Suprapubic skin (tissue), 4 donors: Measurements from ENCODE around the gene LRBA.

Experiments used
- EP300 ChIP-seq: sonication (generic); formaldehyde crosslinking; IDR thresholded peaks from one replicate; pipeline ENCODE4 v1.6.1; 2017; ENCODE audit warnings: antibody characterized with exemption
- POLR2A ChIP-seq, 2 donors: fragments of 450-650 bp; IDR thresholded peaks; one replicate each; pipeline ENCODE4 v1.6.1; 2017; ENCODE audit warnings: antibody characterized with exemption in 2 of 2, mild to moderate bottlenecking in 2 of 2, moderate library complexity in 2 of 2
- POLR2AphosphoS5 ChIP-seq, 3 donors: sonication (generic); formaldehyde crosslinking; IDR thresholded peaks; one replicate each; pipeline ENCODE4 v1.6.1; 2017; ENCODE audit warnings: antibody characterized with exemption in 3 of 3
- TF ChIP-seq, protein P1 (sequence below), 2 donors: fragments of 200-600 bp in 1 of 2; fragments of 450-650 bp in 1 of 2; sonication (generic) in 1 of 2; IDR thresholded peaks; one replicate each; pipeline ENCODE4 v1.5.1; 2016 to 2019; ENCODE audit warnings: antibody characterized with exemption in 2 of 2, mild to moderate bottlenecking in 1 of 2, moderate library complexity in 1 of 2

DNA sequence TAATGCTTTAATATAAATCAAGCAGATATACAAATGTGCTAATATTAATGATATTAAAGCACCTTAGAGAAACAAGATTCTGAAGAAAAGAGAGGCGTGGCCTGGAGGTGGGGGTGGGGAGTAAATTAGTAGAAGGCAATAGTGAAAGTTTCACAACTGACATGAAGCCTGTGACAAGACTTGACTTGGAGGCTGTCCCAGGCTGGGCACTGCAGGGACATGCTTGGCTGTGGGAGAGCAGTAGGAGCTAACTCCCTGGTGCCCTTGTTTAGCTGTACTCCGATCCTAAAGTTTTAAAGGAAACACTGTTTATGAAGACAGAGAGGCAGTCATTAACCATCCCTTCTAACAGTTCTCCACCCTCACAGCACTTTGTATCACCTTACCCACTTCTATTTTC lies 672.1 kb downstream of the LRBA start:
- TF ChIP-seq, protein P1, sequence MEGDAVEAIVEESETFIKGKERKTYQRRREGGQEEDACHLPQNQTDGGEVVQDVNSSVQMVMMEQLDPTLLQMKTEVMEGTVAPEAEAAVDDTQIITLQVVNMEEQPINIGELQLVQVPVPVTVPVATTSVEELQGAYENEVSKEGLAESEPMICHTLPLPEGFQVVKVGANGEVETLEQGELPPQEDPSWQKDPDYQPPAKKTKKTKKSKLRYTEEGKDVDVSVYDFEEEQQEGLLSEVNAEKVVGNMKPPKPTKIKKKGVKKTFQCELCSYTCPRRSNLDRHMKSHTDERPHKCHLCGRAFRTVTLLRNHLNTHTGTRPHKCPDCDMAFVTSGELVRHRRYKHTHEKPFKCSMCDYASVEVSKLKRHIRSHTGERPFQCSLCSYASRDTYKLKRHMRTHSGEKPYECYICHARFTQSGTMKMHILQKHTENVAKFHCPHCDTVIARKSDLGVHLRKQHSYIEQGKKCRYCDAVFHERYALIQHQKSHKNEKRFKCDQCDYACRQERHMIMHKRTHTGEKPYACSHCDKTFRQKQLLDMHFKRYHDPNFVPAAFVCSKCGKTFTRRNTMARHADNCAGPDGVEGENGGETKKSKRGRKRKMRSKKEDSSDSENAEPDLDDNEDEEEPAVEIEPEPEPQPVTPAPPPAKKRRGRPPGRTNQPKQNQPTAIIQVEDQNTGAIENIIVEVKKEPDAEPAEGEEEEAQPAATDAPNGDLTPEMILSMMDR (IDR thresholded peaks at IDR 0.05) = no peak
- no peak for TF ChIP-seq POLR2A (IDR thresholded peaks at IDR 0.05)
- TF ChIP-seq EP300 = no peak
- TF ChIP-seq POLR2AphosphoS5 (IDR thresholded peaks at IDR 0.05) = no peak
